Stimulated activated effector memory CD8-positive, alpha-beta T cell treated with anti-CD3 and anti-CD28 coated beads, Interleukin-12 subunit alpha, Interleukin-12 subunit beta, amount 100 ng/mL, for 72 hours (primary cell): ENCODE results near the gene PTPRA.
"Not testable (repeated sequence)": the region's sequence is repeated elsewhere in the genome, so short reads cannot be mapped to it uniquely, and the experiment has no call there.

Experiments
- ATAC-seq: fragments of 150-1000 bp; cut with Tn5 transposase; 2 replicates; pipeline ENCODE4 v1.10.0; 2021
- DNase-seq, 2 donors: peaks; one replicate each; pipeline ENCODE4 v3.0.0; 2021 to 2022; ENCODE audit warnings: low spot score in 2 of 2
- H3K27ac Mint-ChIP-seq: one replicate; pipeline ENCODE4 v1.8.0; 2022; ENCODE audit warnings: mild to moderate bottlenecking, mixed read lengths
- H3K36me3 Mint-ChIP-seq: one replicate; pipeline ENCODE4 v1.8.0; 2022; ENCODE audit warnings: mild to moderate bottlenecking, mixed read lengths
- H3K4me1 Mint-ChIP-seq: one replicate; pipeline ENCODE4 v1.8.0; 2022; ENCODE audit warnings: mixed read lengths
- H3K4me3 Mint-ChIP-seq: one replicate; pipeline ENCODE4 v1.8.0; 2022; ENCODE audit warnings: mild to moderate bottlenecking, mixed read lengths
- H3K9me3 Mint-ChIP-seq: one replicate; pipeline ENCODE4 v1.8.0; 2022; ENCODE audit warnings: mixed read lengths

Gene PTPRA

GRCh38 chr20:3041854-3042409 is 168.7 kb downstream of the PTPRA start:
- Mint-ChIP-seq H3K4me3 (no peak overlapping the region), H3K27ac (peak overlapping the region; percentile 70), H3K4me1 (peaks cover 35% of the 10 kb centered on the region), H3K9me3 (no peaks in the 10 kb centered on the region), H3K36me3 (peaks cover 34% of the 10 kb centered on the region)
- ATAC-seq (no peak), DNase-seq (no peak)

- peaks cover 39% of the 10 kb centered on the region for H3K4me1 Mint-ChIP-seq
- peaks cover 41% of the 10 kb centered on the region for H3K36me3 Mint-ChIP-seq
- H3K4me3 Mint-ChIP-seq: no peak overlapping the region
- peak overlapping the region; percentile 70 for H3K27ac Mint-ChIP-seq
- ATAC-seq (no peak), DNase-seq (no peak)
- no peaks in the 10 kb centered on the region for H3K9me3 Mint-ChIP-seq
Measured at GRCh38 chr20:3042625-3043024, 169.3 kb downstream of the PTPRA start.

DNA sequence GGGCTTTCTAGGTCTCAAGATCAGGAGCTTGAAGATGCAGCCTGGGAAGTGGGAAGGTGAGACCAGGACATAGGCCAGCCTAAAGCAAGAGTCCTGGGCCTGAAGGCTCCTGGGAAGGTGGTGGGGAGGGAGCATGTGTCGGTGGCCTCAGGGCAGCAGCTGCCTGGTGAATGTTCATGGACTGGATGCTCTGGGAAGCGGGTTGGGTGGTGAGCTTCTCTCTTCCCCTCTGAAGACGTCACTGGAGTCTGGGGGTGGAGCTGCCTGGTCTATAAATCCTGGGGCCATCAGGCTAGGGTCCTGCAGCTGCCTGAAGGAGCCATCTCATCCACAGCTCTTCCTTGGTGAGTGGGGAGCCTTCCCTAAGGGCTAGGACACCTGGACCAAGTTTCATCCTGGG is 170.0 kb downstream of the PTPRA start, which contains the start of gene GNRH2:
Gene GNRH2, plus strand, starts transcription at position 301 of the 400 bp plus-strand sequence. CDS start 793 bp downstream, outside the sequence.
- H3K36me3 Mint-ChIP-seq: peaks cover 48% of the 10 kb centered on the region
- no peak for ATAC-seq

DNA sequence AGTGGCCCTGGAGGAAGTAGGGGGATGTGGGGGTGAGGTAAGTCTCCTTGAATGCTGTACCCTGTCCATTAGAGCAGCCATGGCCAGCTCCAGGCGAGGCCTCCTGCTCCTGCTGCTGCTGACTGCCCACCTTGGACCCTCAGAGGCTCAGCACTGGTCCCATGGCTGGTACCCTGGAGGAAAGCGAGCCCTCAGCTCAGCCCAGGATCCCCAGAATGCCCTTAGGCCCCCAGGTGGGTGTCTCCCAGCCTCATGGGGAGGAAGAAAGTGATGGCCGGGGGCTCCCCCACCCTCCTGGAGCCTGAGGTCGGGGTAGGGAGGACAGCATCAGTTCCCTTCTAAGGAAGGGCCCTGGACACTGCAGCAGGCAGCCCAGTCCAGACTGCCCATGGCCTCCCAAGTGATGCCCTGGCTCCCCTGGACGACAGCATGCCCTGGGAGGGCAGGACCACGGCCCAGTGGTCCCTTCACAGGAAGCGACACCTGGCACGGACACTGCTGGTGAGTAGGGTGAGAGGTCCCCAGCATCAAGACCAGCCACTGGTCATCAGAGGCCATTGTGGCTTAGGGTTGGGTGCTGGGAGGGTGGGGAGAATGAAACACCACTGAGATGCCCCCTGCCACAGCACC is 171.2 kb downstream of the PTPRA start:
- H3K27ac Mint-ChIP-seq: peak overlapping the region; percentile 90
- DNase-seq (no peak), ATAC-seq (no peak)
- H3K36me3 Mint-ChIP-seq: peaks cover 59% of the 10 kb centered on the region
- H3K9me3 Mint-ChIP-seq: no peaks in the 10 kb centered on the region
- peaks cover 41% of the 10 kb centered on the region for H3K4me1 Mint-ChIP-seq
- peak overlapping the region; percentile 92 for H3K4me3 Mint-ChIP-seq

More for the DNA sequence above, 170.0 kb downstream of the PTPRA start, which contains the start of gene GNRH2:
- no peak for DNase-seq
- peaks cover 40% of the 10 kb centered on the region for H3K4me1 Mint-ChIP-seq
- H3K27ac Mint-ChIP-seq: peak within 1 kb of the TSS; percentile 90
- no peaks in the 10 kb centered on the region for H3K9me3 Mint-ChIP-seq
- peak within 1 kb of the TSS; percentile 92 for H3K4me3 Mint-ChIP-seq

GRCh38 chr20:3045042-3045815 is 171.9 kb downstream of the PTPRA start:
- DNase-seq (no peak), ATAC-seq (peak; percentile 71)
- H3K36me3 Mint-ChIP-seq: peaks cover 65% of the 10 kb centered on the region
- H3K27ac Mint-ChIP-seq: peak overlapping the region; percentile 90
- no peaks in the 10 kb centered on the region for H3K9me3 Mint-ChIP-seq
- H3K4me3 Mint-ChIP-seq: peak overlapping the region; percentile 92
- H3K4me1 Mint-ChIP-seq: peaks cover 37% of the 10 kb centered on the region

DNA sequence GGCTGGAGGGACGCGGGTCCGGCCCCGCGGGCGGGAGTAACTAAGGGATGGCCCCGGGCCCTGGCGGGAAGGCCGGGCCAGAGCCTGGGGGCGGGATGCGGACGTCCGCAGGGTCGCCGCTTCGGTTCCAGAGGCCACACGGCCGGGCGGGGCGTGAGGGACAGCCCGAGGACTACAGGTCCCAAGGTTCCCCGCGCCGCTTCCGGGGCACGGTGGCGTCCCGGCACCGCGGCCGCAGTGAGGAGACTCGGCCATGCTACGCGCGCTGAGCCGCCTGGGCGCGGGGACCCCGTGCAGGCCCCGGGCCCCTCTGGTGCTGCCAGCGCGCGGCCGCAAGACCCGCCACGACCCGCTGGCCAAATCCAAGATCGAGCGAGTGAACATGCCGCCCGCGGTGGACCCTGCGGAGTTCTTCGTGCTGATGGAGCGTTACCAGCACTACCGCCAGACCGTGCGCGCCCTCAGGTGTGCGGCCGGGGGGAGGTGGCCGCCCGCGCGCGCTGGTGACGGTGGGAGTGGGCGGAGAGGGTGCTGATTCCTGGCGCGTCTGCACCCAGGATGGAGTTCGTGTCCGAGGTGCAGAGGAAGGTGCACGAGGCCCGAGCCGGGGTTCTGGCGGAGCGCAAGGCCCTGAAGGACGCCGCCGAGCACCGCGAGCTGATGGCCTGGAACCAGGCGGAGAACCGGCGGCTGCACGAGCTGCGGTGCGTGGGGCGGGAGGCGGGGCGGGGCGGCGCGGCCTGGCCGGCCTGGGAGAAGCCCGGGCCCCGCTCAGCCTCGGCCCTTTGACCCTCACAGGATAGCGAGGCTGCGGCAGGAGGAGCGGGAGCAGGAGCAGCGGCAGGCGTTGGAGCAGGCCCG is 172.8 kb downstream of the PTPRA start, which contains the start of gene MRPS26:
Gene MRPS26, plus strand, starts transcription at position 237 of the 861 bp plus-strand sequence. Its CDS starts 17 bp downstream, at position 254.
- H3K9me3 Mint-ChIP-seq: no peaks in the 10 kb centered on the region
- DNase-seq (peak; percentile 77 to 91), ATAC-seq (peak; percentile 95)
- H3K4me1 Mint-ChIP-seq: peaks cover 32% of the 10 kb centered on the region
- H3K36me3 Mint-ChIP-seq: peaks cover 57% of the 10 kb centered on the region
- peak within 1 kb of the TSS; percentile 90 for H3K27ac Mint-ChIP-seq
- H3K4me3 Mint-ChIP-seq: peak within 1 kb of the TSS; percentile 92

- ATAC-seq (no peak), DNase-seq (no peak)
- Mint-ChIP-seq H3K4me3 (peak overlapping the region; percentile 92), H3K4me1 (peaks cover 32% of the 10 kb centered on the region), H3K36me3 (peaks cover 50% of the 10 kb centered on the region), H3K27ac (peak overlapping the region; percentile 90), H3K9me3 (no peaks in the 10 kb centered on the region)
Measured at GRCh38 chr20:3046677-3047462, 173.6 kb downstream of the PTPRA start.

DNA sequence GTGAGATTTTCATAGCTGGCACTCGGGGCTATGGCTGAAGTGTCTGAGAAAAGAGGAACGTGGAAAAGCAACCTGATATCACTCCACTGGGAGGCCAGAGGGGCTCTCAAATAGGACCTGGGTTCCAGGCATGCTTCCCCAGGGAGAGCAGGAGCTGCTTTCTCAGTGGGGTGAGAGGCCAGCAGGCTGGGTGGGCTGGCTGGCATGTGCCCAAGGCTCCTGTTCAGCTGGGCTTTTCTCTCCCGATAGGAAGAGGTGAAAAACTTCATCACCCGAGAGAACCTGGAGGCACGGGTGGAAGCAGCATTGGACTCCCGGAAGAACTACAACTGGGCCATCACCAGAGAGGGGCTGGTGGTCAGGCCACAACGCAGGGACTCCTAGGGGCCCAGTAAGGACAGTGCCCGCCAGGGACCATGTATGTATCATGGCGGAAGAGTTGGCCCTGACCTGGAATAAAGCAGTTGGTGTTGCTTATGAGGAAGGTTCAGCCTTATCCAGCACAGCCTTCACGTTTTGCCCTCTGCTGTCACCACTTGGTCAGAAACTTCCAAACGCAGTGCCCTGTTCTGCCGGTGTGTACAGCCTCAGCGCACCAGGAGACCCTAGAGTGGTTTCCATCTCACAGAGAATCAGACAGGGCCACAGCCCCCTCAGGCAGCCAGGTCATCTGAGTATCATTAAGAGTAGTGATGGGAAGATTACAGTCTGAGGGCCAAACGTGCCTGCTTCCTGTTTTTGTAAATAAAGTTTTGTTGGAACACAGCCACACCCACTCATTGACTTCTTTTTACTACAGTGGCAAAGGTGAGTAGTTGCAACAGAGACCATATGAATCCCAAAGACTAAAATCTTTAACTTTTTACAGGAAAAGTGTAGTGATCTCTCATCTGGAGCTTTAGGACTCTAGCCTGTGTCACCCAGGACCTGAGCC is 174.5 kb downstream of the PTPRA start:
- DNase-seq (no peak), ATAC-seq (no peak)
- H3K4me1 Mint-ChIP-seq: peaks cover 32% of the 10 kb centered on the region
- H3K27ac Mint-ChIP-seq: no peak overlapping the region
- H3K4me3 Mint-ChIP-seq: peak overlapping the region; percentile 92
- H3K36me3 Mint-ChIP-seq: peaks cover 47% of the 10 kb centered on the region
- H3K9me3 Mint-ChIP-seq: no peaks in the 10 kb centered on the region

GRCh38 chr20:3051385-3052019 is 178.2 kb downstream of the PTPRA start:
- ATAC-seq: no peak
- DNase-seq: no peak
- H3K27ac Mint-ChIP-seq: no peak overlapping the region
- H3K9me3 Mint-ChIP-seq: no peaks in the 10 kb centered on the region
- H3K36me3 Mint-ChIP-seq: peaks cover 36% of the 10 kb centered on the region
- H3K4me3 Mint-ChIP-seq: no peak overlapping the region
- peaks cover 13% of the 10 kb centered on the region for H3K4me1 Mint-ChIP-seq

DNA sequence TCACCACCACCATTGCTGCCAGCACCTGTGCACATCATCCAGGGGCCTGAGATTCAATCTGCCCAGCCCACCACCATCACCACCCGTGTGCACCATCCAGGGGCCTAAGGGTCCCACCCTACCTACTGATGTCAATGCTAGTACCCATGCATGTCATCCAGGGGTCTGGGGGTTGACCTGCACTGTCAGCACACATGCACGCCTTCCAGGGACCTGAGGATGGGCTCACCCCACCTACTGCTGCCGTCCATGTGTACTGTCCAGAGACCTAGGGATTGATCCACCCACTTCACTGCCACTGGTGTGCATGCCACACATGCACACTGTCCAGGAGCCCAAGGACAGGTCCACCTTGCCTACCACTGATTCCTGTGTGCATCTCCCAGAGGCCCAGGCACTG is 186.2 kb downstream of the PTPRA start:
- H3K9me3 Mint-ChIP-seq: no peaks in the 10 kb centered on the region
- DNase-seq (no peak), ATAC-seq (no peak)
- no peak overlapping the region for H3K4me3 Mint-ChIP-seq
- H3K36me3 Mint-ChIP-seq: no peaks in the 10 kb centered on the region
- no peak overlapping the region for H3K27ac Mint-ChIP-seq
- H3K4me1 Mint-ChIP-seq: no peaks in the 10 kb centered on the region

DNA sequence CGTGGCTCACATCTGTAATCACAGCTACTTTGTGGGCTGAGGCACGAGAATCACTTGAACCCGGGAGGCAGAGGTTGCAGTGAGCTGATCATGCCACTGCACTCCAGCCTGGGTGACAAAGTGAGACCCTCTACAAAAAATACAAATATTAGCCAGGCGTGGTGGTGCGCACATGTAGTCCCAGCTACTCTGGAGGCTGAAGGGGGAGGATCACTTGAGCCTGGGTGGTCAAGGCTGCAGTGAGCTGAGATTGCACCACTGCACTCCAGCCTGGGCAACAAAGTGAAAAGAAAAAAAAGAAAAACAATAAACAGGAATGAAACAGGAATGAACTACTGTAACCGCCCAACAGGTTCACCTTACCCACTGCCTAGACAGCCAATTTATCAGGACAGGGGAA is 190.8 kb downstream of the PTPRA start:
- H3K36me3 Mint-ChIP-seq, ATAC-seq, H3K9me3 Mint-ChIP-seq, H3K27ac Mint-ChIP-seq, H3K4me3 Mint-ChIP-seq, H3K4me1 Mint-ChIP-seq, DNase-seq: not testable (repeated sequence)

GRCh38 chr20:3067139-3068014 is 194.1 kb downstream of the PTPRA start:
- Mint-ChIP-seq H3K4me1 (peaks cover 12% of the 10 kb centered on the region), H3K4me3 (no peak overlapping the region), H3K36me3 (no peaks in the 10 kb centered on the region), H3K27ac (no peak overlapping the region), H3K9me3 (no peaks in the 10 kb centered on the region)
- no peak for ATAC-seq
- no peak for DNase-seq
